HG02885 (cell line): ENCODE measurements around the gene GNA15.

Experiments
- ATAC-seq: cut with Tn5 transposase; IDR thresholded peaks from one replicate; pipeline ENCODE4 v1.9.1; 2021; ENCODE audit warnings: mild to moderate bottlenecking; ENCODE audit not compliant: unreplicated experiment, poor library complexity

The GNA15 gene

GRCh38 chr19:3119693-3120380 lies 16.0 kb upstream of the GNA15 start:
- ATAC-seq = no peak

GRCh38 chr19:3120611-3121276 lies 15.1 kb upstream of the GNA15 start:
- no peak for ATAC-seq

GRCh38 chr19:3121396-3121795 lies 14.4 kb upstream of the GNA15 start:
- no peak for ATAC-seq

GRCh38 chr19:3121821-3122511 lies 13.9 kb upstream of the GNA15 start:
- ATAC-seq = no peak

GRCh38 chr19:3122512-3122870 lies 13.3 kb upstream of the GNA15 start:
- no peak for ATAC-seq

GRCh38 chr19:3123088-3123721 lies 12.6 kb upstream of the GNA15 start:
- ATAC-seq = no peak

- ATAC-seq = no peak
Measured at GRCh38 chr19:3123956-3124355, 11.9 kb upstream of the GNA15 start.

GRCh38 chr19:3124630-3125029 lies 11.2 kb upstream of the GNA15 start:
- no peak for ATAC-seq

- ATAC-seq = no peak
Measured at GRCh38 chr19:3125900-3126524, 9.8 kb upstream of the GNA15 start.

- ATAC-seq = no peak
Measured at GRCh38 chr19:3129112-3129511, 6.7 kb upstream of the GNA15 start.

- no peak for ATAC-seq
Measured at GRCh38 chr19:3131168-3131567, 4.7 kb upstream of the GNA15 start.

GRCh38 chr19:3132971-3133792 lies 2.7 kb upstream of the GNA15 start:
- ATAC-seq = no peak

- no peak for ATAC-seq
Measured at GRCh38 chr19:3133793-3134116, 2.1 kb upstream of the GNA15 start.

GRCh38 chr19:3136684-3137055 lies 837 bp downstream of the GNA15 start:
- ATAC-seq = no peak

GRCh38 chr19:3137119-3137518 lies 1.3 kb downstream of the GNA15 start:
- ATAC-seq = no peak

GRCh38 chr19:3138268-3138667 lies 2.4 kb downstream of the GNA15 start:
- ATAC-seq = no peak

- ATAC-seq = no peak
Measured at GRCh38 chr19:3140667-3141038, 4.8 kb downstream of the GNA15 start.

GRCh38 chr19:3142292-3142670 lies 6.4 kb downstream of the GNA15 start:
- no peak for ATAC-seq

- ATAC-seq = no peak
Measured at GRCh38 chr19:3142781-3143337, 7.0 kb downstream of the GNA15 start.
